ENCODE results near the gene KIAA0513. TPM values are rescaled to one million over a fixed set of nuclear protein-coding genes. Genes with fewer than 3 reads are reported as not detected.

The KIAA0513 gene
- total RNA-seq, 1 experiment from 2014 or later, result 0.97 TPM

- no peaks in the 10 kb centered on the region for H3K27me3 ChIP-seq (ENCODE audit: low read length)
- no peak for DNase-seq
- H3K4me2 ChIP-seq (ENCODE audit: low read depth, low read length, poor library complexity, severe bottlenecking), result no peak overlapping the region
- no peak overlapping the region for H3K9ac ChIP-seq (ENCODE audit: low read length)
- H3K9me2 ChIP-seq (replicated peaks; ENCODE audit: insufficient read depth, low read length), result no peaks in the 10 kb centered on the region
- peaks cover 17% of the 10 kb centered on the region for H4K20me1 ChIP-seq (ENCODE audit: insufficient read depth, low read depth, low read length)
- H3K4me1 ChIP-seq (ENCODE audit: low read length), result peaks cover 38% of the 10 kb centered on the region
- H3K4me3 ChIP-seq (ENCODE audit: low read length), result no peak overlapping the region
- H3K79me2 ChIP-seq (ENCODE audit: low read length), result peaks cover 81% of the 10 kb centered on the region
- H3K36me3 ChIP-seq (ENCODE audit: insufficient read depth, low read length), result no peaks in the 10 kb centered on the region
- no peak overlapping the region for H3K27ac ChIP-seq (ENCODE audit: low read length)
- H2AFZ ChIP-seq (ENCODE audit: low read length), result no peak overlapping the region
- no peaks in the 10 kb centered on the region for H3K9me3 ChIP-seq (ENCODE audit: low read length)
Measured at GRCh38 chr16:85007496-85008214, 19.9 kb upstream of the KIAA0513 start.

DNA sequence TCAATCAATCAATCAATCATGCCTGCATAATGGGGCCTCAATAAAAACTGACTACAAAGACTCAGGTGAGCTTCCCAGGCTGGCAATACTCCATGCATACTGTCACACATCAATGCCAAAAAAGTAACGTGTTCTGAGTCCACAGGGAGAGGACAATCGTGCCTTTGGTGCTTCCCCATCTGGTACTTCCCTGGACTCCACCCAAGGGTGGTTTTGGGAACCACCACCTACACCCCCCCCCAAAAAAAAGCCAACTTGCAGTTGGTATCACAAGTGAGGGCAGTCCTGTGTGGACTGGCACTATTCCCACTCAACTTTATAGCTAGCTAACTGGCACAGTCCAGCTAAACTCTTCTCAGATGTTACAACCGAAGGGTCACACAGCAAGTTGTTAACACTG lies 19.3 kb upstream of the KIAA0513 start:
- Histone ChIP-seq H3K36me3 (ENCODE audit: insufficient read depth, low read length) (no peaks in the 10 kb centered on the region), H3K9me3 (ENCODE audit: low read length) (no peaks in the 10 kb centered on the region), H3K4me3 (ENCODE audit: low read length) (no peak overlapping the region), H3K4me2 (ENCODE audit: low read depth, low read length, poor library complexity, severe bottlenecking) (no peak overlapping the region), H4K20me1 (ENCODE audit: insufficient read depth, low read depth, low read length) (peaks cover 15% of the 10 kb centered on the region), H3K4me1 (ENCODE audit: low read length) (peaks cover 38% of the 10 kb centered on the region), H3K27me3 (ENCODE audit: low read length) (no peaks in the 10 kb centered on the region), H2AFZ (ENCODE audit: low read length) (no peak overlapping the region), H3K27ac (ENCODE audit: low read length) (no peak overlapping the region), H3K79me2 (ENCODE audit: low read length) (peaks cover 75% of the 10 kb centered on the region), H3K9ac (ENCODE audit: low read length) (no peak overlapping the region), H3K9me2 (replicated peaks; ENCODE audit: insufficient read depth, low read length) (no peaks in the 10 kb centered on the region)
- no peak for DNase-seq

DNA sequence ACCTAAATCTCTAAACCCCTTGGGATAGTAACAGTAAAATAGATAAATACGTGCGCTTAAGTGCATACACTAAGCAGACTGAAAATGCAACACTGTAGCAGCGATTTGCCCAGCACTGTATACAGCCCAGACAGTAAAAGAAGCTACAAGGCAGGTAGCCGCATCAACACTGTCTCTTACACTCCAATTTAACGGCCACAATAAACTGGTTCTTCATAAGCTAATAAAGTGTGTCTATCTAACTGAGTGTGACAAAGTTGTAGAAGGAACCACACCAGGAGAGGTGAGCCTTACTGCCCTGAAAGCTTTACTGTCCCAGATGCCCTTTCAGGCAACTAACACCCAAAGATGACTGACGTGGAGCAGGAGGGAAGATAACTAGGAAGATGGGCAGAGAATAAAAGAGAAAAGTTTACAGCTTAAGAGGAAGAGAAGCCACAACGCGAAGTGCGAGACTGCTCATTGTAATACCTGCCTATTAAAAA lies 17.1 kb upstream of the KIAA0513 start:
- peak overlapping the region; percentile 99 for H3K4me3 ChIP-seq (ENCODE audit: low read length)
- H3K4me2 ChIP-seq (ENCODE audit: low read depth, low read length, poor library complexity, severe bottlenecking), result peak overlapping the region; percentile 74
- no peak overlapping the region for H2AFZ ChIP-seq (ENCODE audit: low read length)
- peaks cover 4% of the 10 kb centered on the region; the same call in 1 of the 2 replicates for H4K20me1 ChIP-seq (ENCODE audit: insufficient read depth, low read depth, low read length)
- H3K27me3 ChIP-seq (ENCODE audit: low read length), result no peaks in the 10 kb centered on the region
- H3K9me2 ChIP-seq (replicated peaks; ENCODE audit: insufficient read depth, low read length), result no peaks in the 10 kb centered on the region
- peak overlapping the region; percentile 41; the same call in 1 of the 2 replicates for H3K27ac ChIP-seq (ENCODE audit: low read length)
- H3K4me1 ChIP-seq (ENCODE audit: low read length), result peaks cover 24% of the 10 kb centered on the region
- H3K36me3 ChIP-seq (ENCODE audit: insufficient read depth, low read length), result no peaks in the 10 kb centered on the region
- DNase-seq, result no peak
- H3K9me3 ChIP-seq (ENCODE audit: low read length), result no peaks in the 10 kb centered on the region
- peaks cover 53% of the 10 kb centered on the region for H3K79me2 ChIP-seq (ENCODE audit: low read length)
- peak overlapping the region; percentile 97 for H3K9ac ChIP-seq (ENCODE audit: low read length)

DNA sequence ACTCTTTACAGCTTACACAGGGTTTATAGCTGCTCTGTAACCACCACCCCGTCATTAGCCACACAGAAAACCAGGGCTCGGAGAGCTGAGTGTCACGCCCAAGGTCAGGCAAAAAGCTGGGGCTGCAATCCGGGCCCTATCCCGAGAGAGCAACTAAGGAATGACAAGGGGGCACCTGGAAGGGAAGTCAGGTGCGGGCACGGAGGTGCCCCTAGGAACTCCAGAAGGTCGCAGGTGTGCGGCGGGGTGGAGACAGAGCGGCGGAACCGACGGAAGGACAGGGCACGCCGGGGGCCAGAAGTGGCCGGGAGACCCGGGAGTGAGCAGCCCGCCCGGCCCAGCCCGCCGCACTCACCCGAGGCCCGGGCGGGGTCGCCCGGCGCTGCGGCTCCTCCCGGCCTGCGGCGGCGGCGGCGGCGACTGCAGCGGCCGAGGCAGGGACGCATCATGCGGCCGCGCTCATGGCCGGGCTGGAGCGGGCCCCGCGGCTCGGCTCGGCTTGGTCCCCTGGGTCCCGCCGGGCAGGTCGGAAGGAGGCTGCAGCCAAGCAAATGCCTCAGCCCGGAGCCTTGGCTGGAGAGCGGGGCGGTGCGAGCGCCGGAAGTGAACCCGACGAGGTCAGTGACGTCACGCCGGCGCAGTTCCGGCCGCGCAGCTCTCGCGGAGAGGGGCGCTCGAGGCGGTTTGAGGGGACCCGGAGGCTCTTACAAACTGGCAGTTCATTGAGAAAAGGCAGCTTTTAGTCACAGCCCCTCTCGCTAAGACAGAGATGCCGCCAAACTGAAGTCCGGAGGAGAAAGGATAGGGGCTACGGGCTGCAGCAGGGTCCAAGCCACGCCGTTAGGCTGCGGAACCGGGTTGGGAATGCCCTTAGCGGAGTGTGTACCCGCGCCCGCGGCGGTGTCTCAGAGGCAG lies 16.4 kb upstream of the KIAA0513 start, which contains the start of gene ZDHHC7:
Gene ZDHHC7, minus strand, starts transcription at position 605 of the 915 bp plus-strand sequence. CDS start 20,917 bp downstream, outside the sequence.
- H2AFZ ChIP-seq (ENCODE audit: low read length), result peak within 1 kb of the TSS; percentile 42; the same call in 1 of the 2 replicates
- H3K9me3 ChIP-seq (ENCODE audit: low read length), result no peaks in the 10 kb centered on the region
- peak; percentile 96 for DNase-seq
- no peaks in the 10 kb centered on the region for H3K27me3 ChIP-seq (ENCODE audit: low read length)
- H4K20me1 ChIP-seq (ENCODE audit: insufficient read depth, low read depth, low read length), result no peaks in the 10 kb centered on the region; the same call in 1 of the 2 replicates
- H3K4me1 ChIP-seq (ENCODE audit: low read length), result peaks cover 18% of the 10 kb centered on the region
- peak within 1 kb of the TSS; percentile 74 for H3K4me2 ChIP-seq (ENCODE audit: low read depth, low read length, poor library complexity, severe bottlenecking)
- H3K9ac ChIP-seq (ENCODE audit: low read length), result peak within 1 kb of the TSS; percentile 97
- H3K4me3 ChIP-seq (ENCODE audit: low read length), result peak within 1 kb of the TSS; percentile 99
- no peaks in the 10 kb centered on the region for H3K36me3 ChIP-seq (ENCODE audit: insufficient read depth, low read length)
- peaks cover 46% of the 10 kb centered on the region for H3K79me2 ChIP-seq (ENCODE audit: low read length)
- H3K27ac ChIP-seq (ENCODE audit: low read length), result peak within 1 kb of the TSS; percentile 70
- no peaks in the 10 kb centered on the region for H3K9me2 ChIP-seq (replicated peaks; ENCODE audit: insufficient read depth, low read length)

GRCh38 chr16:85011846-85012284 lies 15.7 kb upstream of the KIAA0513 start:
- Histone ChIP-seq H3K27ac (ENCODE audit: low read length) (peak overlapping the region; percentile 70), H3K27me3 (ENCODE audit: low read length) (no peaks in the 10 kb centered on the region), H3K9me3 (ENCODE audit: low read length) (no peaks in the 10 kb centered on the region), H4K20me1 (ENCODE audit: insufficient read depth, low read depth, low read length) (no peaks in the 10 kb centered on the region; the same call in 1 of the 2 replicates), H3K36me3 (ENCODE audit: insufficient read depth, low read length) (no peaks in the 10 kb centered on the region), H3K4me1 (ENCODE audit: low read length) (peaks cover 18% of the 10 kb centered on the region), H2AFZ (ENCODE audit: low read length) (peak overlapping the region; percentile 42; the same call in 1 of the 2 replicates), H3K4me3 (ENCODE audit: low read length) (peak overlapping the region; percentile 99), H3K9me2 (replicated peaks; ENCODE audit: insufficient read depth, low read length) (no peaks in the 10 kb centered on the region), H3K79me2 (ENCODE audit: low read length) (peaks cover 40% of the 10 kb centered on the region), H3K4me2 (ENCODE audit: low read depth, low read length, poor library complexity, severe bottlenecking) (peak overlapping the region; percentile 74), H3K9ac (ENCODE audit: low read length) (peak overlapping the region; percentile 97)
- no peak for DNase-seq

- H3K4me3 ChIP-seq (ENCODE audit: low read length), result no peak overlapping the region
- no peak for DNase-seq
- H3K4me1 ChIP-seq (ENCODE audit: low read length), result peaks cover 15% of the 10 kb centered on the region
- no peaks in the 10 kb centered on the region for H3K9me2 ChIP-seq (replicated peaks; ENCODE audit: insufficient read depth, low read length)
- H4K20me1 ChIP-seq (ENCODE audit: insufficient read depth, low read depth, low read length), result no peaks in the 10 kb centered on the region; the same call in 1 of the 2 replicates
- no peaks in the 10 kb centered on the region for H3K9me3 ChIP-seq (ENCODE audit: low read length)
- H3K4me2 ChIP-seq (ENCODE audit: low read depth, low read length, poor library complexity, severe bottlenecking), result no peak overlapping the region
- H3K36me3 ChIP-seq (ENCODE audit: insufficient read depth, low read length), result no peaks in the 10 kb centered on the region
- H3K9ac ChIP-seq (ENCODE audit: low read length), result no peak overlapping the region
- H3K27me3 ChIP-seq (ENCODE audit: low read length), result no peaks in the 10 kb centered on the region
- no peak overlapping the region for H2AFZ ChIP-seq (ENCODE audit: low read length)
- no peak overlapping the region for H3K27ac ChIP-seq (ENCODE audit: low read length)
- H3K79me2 ChIP-seq (ENCODE audit: low read length), result peaks cover 17% of the 10 kb centered on the region
Measured at GRCh38 chr16:85014311-85014710, 13.3 kb upstream of the KIAA0513 start.

DNA sequence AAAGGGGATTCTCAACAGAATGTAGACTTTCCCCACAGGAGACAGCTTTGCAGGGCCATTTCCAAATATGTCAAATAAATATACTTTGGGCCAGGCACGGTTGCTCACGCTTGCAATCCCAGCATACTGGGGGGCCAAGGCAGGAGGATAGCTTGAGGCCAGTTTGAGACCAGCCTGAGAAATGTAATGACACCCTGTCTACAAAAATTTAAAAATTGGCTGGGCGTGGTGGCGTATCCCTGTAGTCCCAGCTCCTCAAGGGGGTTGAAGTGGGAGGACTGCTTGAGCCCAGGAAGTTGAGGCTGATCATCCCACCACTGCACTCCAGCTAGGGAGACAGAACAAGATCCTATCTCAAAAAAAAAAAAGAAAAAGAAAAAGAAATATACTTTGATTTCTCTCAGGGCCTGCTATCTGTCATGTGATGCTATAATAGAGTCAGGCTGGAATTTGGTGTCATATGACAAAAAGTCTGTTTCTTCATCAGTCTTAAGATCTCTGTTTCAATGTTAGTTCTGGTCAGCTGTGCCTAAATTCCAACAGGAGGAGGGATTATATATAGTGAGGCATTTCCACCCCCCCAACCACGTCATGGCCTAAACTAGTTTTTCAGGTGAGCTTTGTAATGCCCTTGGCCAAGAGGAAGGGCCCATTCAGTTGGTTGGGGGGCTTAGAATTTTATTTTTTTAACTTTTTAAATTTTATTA lies 12.0 kb upstream of the KIAA0513 start:
- no peaks in the 10 kb centered on the region for H3K9me3 ChIP-seq (ENCODE audit: low read length)

More for the DNA sequence above, 12.0 kb upstream of the KIAA0513 start:
- Histone ChIP-seq H4K20me1 (ENCODE audit: insufficient read depth, low read depth, low read length) (no peaks in the 10 kb centered on the region), H3K4me2 (ENCODE audit: low read depth, low read length, poor library complexity, severe bottlenecking) (no peak overlapping the region), H3K4me3 (ENCODE audit: low read length) (no peak overlapping the region), H3K36me3 (ENCODE audit: insufficient read depth, low read length) (no peaks in the 10 kb centered on the region), H3K27ac (ENCODE audit: low read length) (no peak overlapping the region), H3K27me3 (ENCODE audit: low read length) (no peaks in the 10 kb centered on the region), H3K79me2 (ENCODE audit: low read length) (peaks cover 4% of the 10 kb centered on the region), H3K4me1 (ENCODE audit: low read length) (peaks cover 7% of the 10 kb centered on the region; the same call in 1 of the 2 replicates), H2AFZ (ENCODE audit: low read length) (no peak overlapping the region), H3K9ac (ENCODE audit: low read length) (no peak overlapping the region), H3K9me2 (replicated peaks; ENCODE audit: insufficient read depth, low read length) (no peaks in the 10 kb centered on the region)
- no peak for DNase-seq
